ENCODE data around the gene TMEM141.
"Not testable (repeated sequence)": the region's sequence is repeated elsewhere in the genome, so short reads cannot be mapped to it uniquely, and the experiment has no call there.

Gene TMEM141

GRCh38 chr9:136839229-136840139, 48.3 kb downstream of the TMEM141 start:
- TF ChIP-seq GATA2 (IDR thresholded peaks at IDR 0.05; ENCODE audit: low read depth, low read length) (no peak), GATA3 (IDR thresholded peaks at IDR 0.05; ENCODE audit: low read depth, low read length) (no peak)

- TF ChIP-seq GATA2 (IDR thresholded peaks at IDR 0.05; ENCODE audit: low read depth, low read length): no peak
Measured at GRCh38 chr9:136840140-136840876, 49.2 kb downstream of the TMEM141 start.

- TF ChIP-seq GATA2 (IDR thresholded peaks at IDR 0.05; ENCODE audit: low read depth, low read length) (no peak), GATA3 (IDR thresholded peaks at IDR 0.05; ENCODE audit: low read depth, low read length) (no peak)
Measured at GRCh38 chr9:136840877-136841645, 49.9 kb downstream of the TMEM141 start.

GRCh38 chr9:136842380-136842948, 51.3 kb downstream of the TMEM141 start, which contains the start of gene AJM1:
TSS of gene AJM1 (plus strand) at chr9:136842478. CDS start at chr9:136844415, 1,937 bp downstream.
- not testable (repeated sequence) for TF ChIP-seq GATA2, GATA3 (IDR thresholded peaks at IDR 0.05; ENCODE audit: low read depth, low read length)
